Endothelial cell of umbilical vein (primary cell): ENCODE results near the gene LTA4H. TPM values are rescaled to one million over a fixed set of nuclear protein-coding genes. Genes with fewer than 3 reads are reported as not detected.

Experiments
- BruUV-seq: library from RNA; stranded (reverse); fragments of 400-500 nt; replicated peaks from 2 replicates; lab custom pipeline; 2021; lab: Mats Ljungman, UMichigan
- CTCF ChIA-PET: fragments of 300-600, 350-600 bp; sonication (Branson Sonifier 250); formaldehyde crosslinking; loops from one replicate; lab custom pipeline; 2021; ENCODE audit warnings: antibody characterized with exemption, inconsistent platforms; lab: Charles Lee
- POLR2A ChIA-PET: fragments of 300-600, 350-600 bp; sonication (Branson Sonifier 250); formaldehyde crosslinking; loops from one replicate; lab custom pipeline; 2021; ENCODE audit warnings: antibody characterized with exemption, inconsistent platforms; lab: Charles Lee
- DNase-seq: peaks from one replicate; pipeline ENCODE4 v3.0.0-alpha.2; 2011; ENCODE audit warnings: low read depth, low spot score
- FAIRE-seq: peaks from 2 replicates; lab custom pipeline; 2011; peaks lifted over from hg19 to GRCh38; lab: Jason Lieb, UNC
- H2AFZ ChIP-seq: 2 replicates; pipeline ENCODE4 v1.6.0; 2012; ENCODE audit warnings: low read depth, low read length, control low read depth, inconsistent platforms
- H3K27ac ChIP-seq: 2 replicates; pipeline ENCODE4 v1.5.1; 2011; ENCODE audit warnings: low read depth, mild to moderate bottlenecking, control low read depth, low read length, moderate library complexity; ENCODE audit not compliant: insufficient read depth
- H3K27me3 ChIP-seq, 2 experiments: 2 replicates each; pipeline versions ENCODE4 v1.6.0 to v1.6.1; 2011; ENCODE audit warnings: low read length in 2 of 2, mixed read lengths in 1 of 2; ENCODE audit not compliant: control insufficient read depth in 2 of 2, insufficient read depth in 2 of 2
- H3K36me3 ChIP-seq, 2 experiments: 2 replicates in 1 of 2; 3 replicates in 1 of 2; pipeline ENCODE4 v1.5.1; 2011; ENCODE audit warnings: low read length in 2 of 2, mild to moderate bottlenecking in 1 of 2, moderate library complexity in 1 of 2; ENCODE audit not compliant: control insufficient read depth in 2 of 2, insufficient read depth in 2 of 2; ENCODE audit errors: extremely low read depth in 1 of 2
- H3K4me1 ChIP-seq: 3 replicates; pipeline ENCODE4 v1.5.1; 2011; ENCODE audit warnings: mild to moderate bottlenecking, low read length; ENCODE audit not compliant: control insufficient read depth, insufficient read depth; ENCODE audit errors: extremely low read depth
- H3K4me2 ChIP-seq: 2 replicates; pipeline ENCODE4 v1.6.1; 2011; ENCODE audit warnings: low read length, control low read depth, mixed read lengths; ENCODE audit not compliant: insufficient read depth
- H3K4me3 ChIP-seq, 3 experiments: fragments of 200-600 bp in 1 of 3; sonication (generic), shearing (Covaris generic) in 1 of 3; replicated peaks in 1 of 3; 2 replicates each; pipeline ENCODE4 v1.5.1; 2011 to 2016; ENCODE audit warnings: control low read depth in 3 of 3, low read length in 3 of 3, mild to moderate bottlenecking in 2 of 3, inconsistent platforms in 1 of 3, low read depth in 1 of 3, moderate library complexity in 1 of 3; ENCODE audit not compliant: insufficient read depth in 1 of 3
- H3K79me2 ChIP-seq: 2 replicates; pipeline ENCODE4 v1.6.0; 2012; ENCODE audit warnings: low read length, inconsistent platforms; ENCODE audit not compliant: control insufficient read depth, insufficient read depth
- H3K9ac ChIP-seq: replicated peaks from 2 replicates; pipeline ENCODE3; 2011; ENCODE audit warnings: low read length, control low read depth; ENCODE audit not compliant: insufficient read depth; ENCODE audit errors: extremely low read depth
- H3K9me1 ChIP-seq: replicated peaks from 3 replicates; pipeline ENCODE4 v1.6.0; 2011; ENCODE audit warnings: mild to moderate bottlenecking, low read length; ENCODE audit not compliant: control insufficient read depth, insufficient read depth; ENCODE audit errors: extremely low read depth
- H3K9me3 ChIP-seq: replicated peaks from 2 replicates; pipeline ENCODE4 v1.5.1; 2012; ENCODE audit warnings: low read length, inconsistent platforms; ENCODE audit not compliant: control insufficient read depth, insufficient read depth
- H4K20me1 ChIP-seq: replicated peaks from 2 replicates; pipeline ENCODE3; 2011; ENCODE audit warnings: mild to moderate bottlenecking, low read length; ENCODE audit not compliant: control insufficient read depth, insufficient read depth; ENCODE audit errors: extremely low read depth
- EZH2 ChIP-seq: IDR thresholded peaks from 2 replicates; pipeline ENCODE4 v1.6.1; 2012; ENCODE audit warnings: borderline replicate concordance, low read depth, mild to moderate bottlenecking, moderate library complexity, low read length, inconsistent platforms; ENCODE audit not compliant: severe bottlenecking
- FOS ChIP-seq: IDR thresholded peaks from 2 replicates; pipeline ENCODE4 v1.6.1; 2011; ENCODE audit warnings: mild to moderate bottlenecking, low read length, moderate library complexity, borderline replicate concordance; ENCODE audit not compliant: insufficient read depth
- GATA2 ChIP-seq: IDR thresholded peaks from 2 replicates; pipeline ENCODE4 v1.7.0; 2011; ENCODE audit warnings: low read depth, mild to moderate bottlenecking, moderate library complexity, mixed read lengths, low read length; ENCODE audit not compliant: insufficient read length, insufficient read depth
- JUN ChIP-seq: IDR thresholded peaks from 2 replicates; pipeline ENCODE4 v1.6.1; 2011; ENCODE audit warnings: borderline replicate concordance, low read depth; ENCODE audit not compliant: insufficient read length, insufficient read depth
- MAX ChIP-seq: IDR thresholded peaks from 2 replicates; pipeline ENCODE4 v1.6.1; 2011; ENCODE audit not compliant: insufficient read depth, insufficient read length
- MYC ChIP-seq: IDR thresholded peaks from one replicate; pipeline ENCODE4 v1.6.1; 2011; ENCODE audit warnings: mild to moderate bottlenecking, low read depth, low read length
- POLR2A ChIP-seq: IDR thresholded peaks from 2 replicates; pipeline ENCODE4 v1.6.1; 2012; ENCODE audit warnings: low read depth, mild to moderate bottlenecking, control low read depth, low read length
- POLR2AphosphoS5 ChIP-seq: IDR thresholded peaks from 2 replicates; pipeline ENCODE4 v1.6.1; 2012; ENCODE audit warnings: low read depth, mild to moderate bottlenecking, control low read depth, low read length, moderate library complexity; ENCODE audit not compliant: insufficient read depth
- dilution Hi-C: fragments of 300-500 bp; cut with MboI; formaldehyde crosslinking; loops from one replicate; pipeline ENCODE4 v1.15.0; 2019; ENCODE audit warnings: low sequenced_read_pairs; ENCODE audit not compliant: extremely low pct_ligation_motif_present
- intact Hi-C: fragments of 100-400 bp; cut with micrococcal nuclease; formaldehyde crosslinking; loops from one replicate; pipeline ENCODE4 v1.10.0; 2022
- polyA plus RNA-seq, 4 experiments: library from polyadenylated mRNA; depleted of rRNA in 3 of 4; stranded (reverse) in 3 of 4; unstranded in 1 of 4; fragments of >200 nt; gene quantifications; 2 replicates each; pipeline versions ENCODE4 v1.2.1 to v1.2.3, GENCODE V29; 2011 to 2012; ENCODE audit warnings: missing spikeins in 1 of 4
- total RNA-seq: library from RNA; stranded (reverse); gene quantifications from 2 replicates; pipeline ENCODE4 v1.2.3, GENCODE V29; 2021
- TF ChIP-seq, protein P1 (sequence below), 2 donors: IDR thresholded peaks; 1 replicate in 1 of 2; 2 replicates in 1 of 2; pipeline ENCODE4 v1.5.1; 2011; ENCODE audit warnings: low read length in 2 of 2, mild to moderate bottlenecking in 2 of 2, moderate library complexity in 2 of 2, control low read depth in 1 of 2, inconsistent platforms in 1 of 2, low read depth in 1 of 2; ENCODE audit not compliant: insufficient read depth in 1 of 2; ENCODE audit errors: extremely low read depth in 1 of 2

Gene LTA4H
- total and polyA plus RNA-seq, 2 donors (not counting 3 experiments of a cell fraction or from before 2014, with no cell fraction given) = 77.1 to 85.2 TPM

DNA sequence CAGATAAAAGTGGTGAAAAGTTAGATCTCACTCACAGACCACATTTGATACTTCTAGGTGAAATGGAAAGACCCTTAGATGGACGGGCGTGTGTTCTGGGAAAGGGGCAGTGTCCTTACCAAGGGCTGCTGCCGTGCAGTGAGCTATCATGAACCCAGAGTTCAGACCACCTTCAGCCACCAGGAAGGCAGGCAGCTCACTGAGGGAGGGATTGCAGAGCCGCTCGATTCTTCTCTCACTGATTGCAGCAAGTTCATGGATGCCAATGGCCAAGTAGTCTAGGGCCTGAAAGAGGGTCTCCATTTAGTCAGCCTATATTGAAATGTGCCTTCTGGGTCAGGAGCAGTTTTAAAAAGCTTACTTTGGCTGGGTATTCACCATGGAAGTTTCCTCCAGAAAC is 55.0 kb downstream of the LTA4H start:
- no peaks in the 10 kb centered on the region for H3K79me2 ChIP-seq
- H3K9ac ChIP-seq = no peak overlapping the region
- no TSS peak for BruUV-seq
- H4K20me1 ChIP-seq = no peaks in the 10 kb centered on the region
- H3K27me3 ChIP-seq = peaks cover 4 to 16% of the 10 kb centered on the region in 2 experiments
- dilution Hi-C loops (no loop called here), intact Hi-C loops (no loop called here)
- H3K9me3 ChIP-seq = no peaks in the 10 kb centered on the region
- no peak overlapping the region for H3K4me3 ChIP-seq
- POLR2A ChIA-PET = no interaction called here
- no peak overlapping the region for H2AFZ ChIP-seq
- no peak overlapping the region for H3K4me2 ChIP-seq
- no peaks in the 10 kb centered on the region for H3K9me1 ChIP-seq
- DNase-seq (no peak), FAIRE-seq (no peak)
- no peaks in the 10 kb centered on the region for H3K36me3 ChIP-seq
- H3K27ac ChIP-seq = no peak overlapping the region
- CTCF ChIA-PET = interaction anchor here (1.2 to 1.7 kb wide), 3 partner anchors 18 to 62 kb away, joined by 4 to 7 read pairs (median 6); no protein-coding TSS in a partner anchor
- no peaks in the 10 kb centered on the region for H3K4me1 ChIP-seq
- TF ChIP-seq EZH2 (no peak), FOS (no peak), MAX (no peak), POLR2AphosphoS5 (no peak), GATA2 (no peak), POLR2A (no peak), MYC (no peak), JUN (no peak)
- TF ChIP-seq, protein P1, sequence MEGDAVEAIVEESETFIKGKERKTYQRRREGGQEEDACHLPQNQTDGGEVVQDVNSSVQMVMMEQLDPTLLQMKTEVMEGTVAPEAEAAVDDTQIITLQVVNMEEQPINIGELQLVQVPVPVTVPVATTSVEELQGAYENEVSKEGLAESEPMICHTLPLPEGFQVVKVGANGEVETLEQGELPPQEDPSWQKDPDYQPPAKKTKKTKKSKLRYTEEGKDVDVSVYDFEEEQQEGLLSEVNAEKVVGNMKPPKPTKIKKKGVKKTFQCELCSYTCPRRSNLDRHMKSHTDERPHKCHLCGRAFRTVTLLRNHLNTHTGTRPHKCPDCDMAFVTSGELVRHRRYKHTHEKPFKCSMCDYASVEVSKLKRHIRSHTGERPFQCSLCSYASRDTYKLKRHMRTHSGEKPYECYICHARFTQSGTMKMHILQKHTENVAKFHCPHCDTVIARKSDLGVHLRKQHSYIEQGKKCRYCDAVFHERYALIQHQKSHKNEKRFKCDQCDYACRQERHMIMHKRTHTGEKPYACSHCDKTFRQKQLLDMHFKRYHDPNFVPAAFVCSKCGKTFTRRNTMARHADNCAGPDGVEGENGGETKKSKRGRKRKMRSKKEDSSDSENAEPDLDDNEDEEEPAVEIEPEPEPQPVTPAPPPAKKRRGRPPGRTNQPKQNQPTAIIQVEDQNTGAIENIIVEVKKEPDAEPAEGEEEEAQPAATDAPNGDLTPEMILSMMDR (IDR thresholded peaks at IDR 0.05; ENCODE audit: extremely low read depth in 1 of 2, insufficient read depth in 1 of 2, low read depth in 1 of 2, low read length in 2 of 2) = no peak
